ENCODE results near the gene HOGA1.

HOGA1 gene

GRCh38 chr10:97651773-97652172 is 67.6 kb downstream of the HOGA1 start:
- peak; percentile 10 for DNase-seq

- DNase-seq, result no peak
These were observed 72.6 kb downstream of the HOGA1 start for GRCh38 chr10:97656777-97657176.

- peak; percentile 63 for DNase-seq
These were observed 75.4 kb downstream of the HOGA1 start for GRCh38 chr10:97659589-97659988.

Data from EL (cell line).